Stimulated activated memory B cell treated with anti-CD40 and anti-IgM and Interleukin-4, amounts not matched to agents 10 μg/mL and 1 μg/mL and 100 μg/mL, for 72 hours (primary cell): Measurements from ENCODE around the gene ATRN.
"Not testable (repeated sequence)": the region's sequence is repeated elsewhere in the genome, so short reads cannot be mapped to it uniquely, and the experiment has no call there.

ENCODE experiments used
- ATAC-seq: fragments of 150-1000 bp; cut with Tn5 transposase; 2 replicates; pipeline ENCODE4 v1.10.0; 2021
- H3K27ac Mint-ChIP-seq: one replicate; pipeline ENCODE4 v1.8.0; 2022; ENCODE audit warnings: mild to moderate bottlenecking, mixed read lengths
- H3K27me3 Mint-ChIP-seq: one replicate; pipeline ENCODE4 v1.8.0; 2022; ENCODE audit warnings: mixed read lengths
- H3K36me3 Mint-ChIP-seq: one replicate; pipeline ENCODE4 v1.8.0; 2022; ENCODE audit warnings: mixed read lengths
- H3K4me1 Mint-ChIP-seq: one replicate; pipeline ENCODE4 v1.8.0; 2022; ENCODE audit warnings: mixed read lengths
- H3K4me3 Mint-ChIP-seq: one replicate; pipeline ENCODE4 v1.8.0; 2022; ENCODE audit warnings: mild to moderate bottlenecking, moderate library complexity, mixed read lengths
- H3K9me3 Mint-ChIP-seq: one replicate; pipeline ENCODE4 v1.8.0; 2022; ENCODE audit warnings: mixed read lengths

Gene ATRN

GRCh38 chr20:3521852-3522740 lies 51.3 kb downstream of the ATRN start:
- Mint-ChIP-seq H3K4me1 (no peaks in the 10 kb centered on the region), H3K4me3 (no peak overlapping the region), H3K9me3 (peaks cover 29% of the 10 kb centered on the region), H3K27ac (no peak overlapping the region), H3K36me3 (peaks cover 40% of the 10 kb centered on the region), H3K27me3 (no peaks in the 10 kb centered on the region)
- ATAC-seq = no peak

- Mint-ChIP-seq H3K36me3 (peaks cover 33% of the 10 kb centered on the region), H3K9me3 (peaks cover 26% of the 10 kb centered on the region)
- H3K4me3 Mint-ChIP-seq, H3K4me1 Mint-ChIP-seq, H3K27ac Mint-ChIP-seq, H3K27me3 Mint-ChIP-seq, ATAC-seq: not testable (repeated sequence)
Measured at GRCh38 chr20:3524696-3525095, 53.9 kb downstream of the ATRN start.

- ATAC-seq = no peak
- Mint-ChIP-seq H3K4me1 (no peaks in the 10 kb centered on the region), H3K27ac (no peak overlapping the region), H3K4me3 (no peak overlapping the region), H3K9me3 (no peaks in the 10 kb centered on the region), H3K36me3 (peaks cover 7% of the 10 kb centered on the region), H3K27me3 (no peaks in the 10 kb centered on the region)
Measured at GRCh38 chr20:3532089-3532615, 61.3 kb downstream of the ATRN start.

GRCh38 chr20:3537733-3538132 lies 66.9 kb downstream of the ATRN start:
- H3K36me3 Mint-ChIP-seq = peaks cover 41% of the 10 kb centered on the region
- H3K27ac Mint-ChIP-seq, H3K9me3 Mint-ChIP-seq, H3K27me3 Mint-ChIP-seq, ATAC-seq, H3K4me3 Mint-ChIP-seq: not testable (repeated sequence)
- peaks cover 11% of the 10 kb centered on the region for H3K4me1 Mint-ChIP-seq

GRCh38 chr20:3539311-3540107 lies 68.7 kb downstream of the ATRN start:
- Mint-ChIP-seq H3K27me3 (no peaks in the 10 kb centered on the region), H3K4me1 (peaks cover 11% of the 10 kb centered on the region), H3K27ac (no peak overlapping the region), H3K36me3 (peaks cover 40% of the 10 kb centered on the region), H3K9me3 (no peaks in the 10 kb centered on the region), H3K4me3 (no peak overlapping the region)
- no peak for ATAC-seq

- H3K9me3 Mint-ChIP-seq = no peaks in the 10 kb centered on the region
- peaks cover 54% of the 10 kb centered on the region for H3K36me3 Mint-ChIP-seq
- H3K4me3 Mint-ChIP-seq = no peak overlapping the region
- no peak for ATAC-seq
- H3K27ac Mint-ChIP-seq = no peak overlapping the region
- peaks cover 11% of the 10 kb centered on the region for H3K4me1 Mint-ChIP-seq
- no peaks in the 10 kb centered on the region for H3K27me3 Mint-ChIP-seq
Measured at GRCh38 chr20:3541887-3542721, 71.3 kb downstream of the ATRN start.

GRCh38 chr20:3543901-3544507 lies 73.2 kb downstream of the ATRN start:
- Mint-ChIP-seq H3K4me3 (no peak overlapping the region), H3K27me3 (no peaks in the 10 kb centered on the region), H3K27ac (no peak overlapping the region), H3K36me3 (peaks cover 58% of the 10 kb centered on the region), H3K4me1 (peaks cover 4% of the 10 kb centered on the region), H3K9me3 (no peaks in the 10 kb centered on the region)
- no peak for ATAC-seq

- ATAC-seq = no peak
- no peak overlapping the region for H3K4me3 Mint-ChIP-seq
- H3K27ac Mint-ChIP-seq = no peak overlapping the region
- H3K27me3 Mint-ChIP-seq = no peaks in the 10 kb centered on the region
- no peaks in the 10 kb centered on the region for H3K9me3 Mint-ChIP-seq
- no peaks in the 10 kb centered on the region for H3K4me1 Mint-ChIP-seq
- H3K36me3 Mint-ChIP-seq = peaks cover 55% of the 10 kb centered on the region
Measured at GRCh38 chr20:3545401-3545925, 74.6 kb downstream of the ATRN start.

GRCh38 chr20:3547906-3548305 lies 77.1 kb downstream of the ATRN start:
- H3K27me3 Mint-ChIP-seq = no peaks in the 10 kb centered on the region
- no peaks in the 10 kb centered on the region for H3K9me3 Mint-ChIP-seq
- no peak overlapping the region for H3K4me3 Mint-ChIP-seq
- H3K27ac Mint-ChIP-seq = no peak overlapping the region
- no peak for ATAC-seq
- H3K4me1 Mint-ChIP-seq = no peaks in the 10 kb centered on the region
- peaks cover 60% of the 10 kb centered on the region for H3K36me3 Mint-ChIP-seq

- no peaks in the 10 kb centered on the region for H3K9me3 Mint-ChIP-seq
- H3K36me3 Mint-ChIP-seq = peaks cover 68% of the 10 kb centered on the region
- no peak overlapping the region for H3K27ac Mint-ChIP-seq
- no peaks in the 10 kb centered on the region for H3K4me1 Mint-ChIP-seq
- H3K4me3 Mint-ChIP-seq = no peak overlapping the region
- H3K27me3 Mint-ChIP-seq = no peaks in the 10 kb centered on the region
- ATAC-seq = no peak
Measured at GRCh38 chr20:3550837-3551236, 80.0 kb downstream of the ATRN start.

- ATAC-seq = no peak
- Mint-ChIP-seq H3K36me3 (peaks cover 68% of the 10 kb centered on the region), H3K4me1 (no peaks in the 10 kb centered on the region), H3K4me3 (no peak overlapping the region), H3K27me3 (no peaks in the 10 kb centered on the region), H3K27ac (no peak overlapping the region), H3K9me3 (no peaks in the 10 kb centered on the region)
Measured at GRCh38 chr20:3551681-3552434, 81.0 kb downstream of the ATRN start.

- no peaks in the 10 kb centered on the region for H3K4me1 Mint-ChIP-seq
- ATAC-seq = no peak
- H3K27ac Mint-ChIP-seq = no peak overlapping the region
- no peaks in the 10 kb centered on the region for H3K9me3 Mint-ChIP-seq
- no peaks in the 10 kb centered on the region for H3K27me3 Mint-ChIP-seq
- peaks cover 61% of the 10 kb centered on the region for H3K36me3 Mint-ChIP-seq
- no peak overlapping the region for H3K4me3 Mint-ChIP-seq
Measured at GRCh38 chr20:3553663-3554062, 82.8 kb downstream of the ATRN start.

- no peaks in the 10 kb centered on the region for H3K27me3 Mint-ChIP-seq
- no peak overlapping the region for H3K27ac Mint-ChIP-seq
- H3K9me3 Mint-ChIP-seq = no peaks in the 10 kb centered on the region
- H3K4me3 Mint-ChIP-seq = no peak overlapping the region
- peaks cover 12% of the 10 kb centered on the region for H3K4me1 Mint-ChIP-seq
- no peak for ATAC-seq
- H3K36me3 Mint-ChIP-seq = peaks cover 46% of the 10 kb centered on the region
Measured at GRCh38 chr20:3557237-3557785, 86.5 kb downstream of the ATRN start.

- peaks cover 42% of the 10 kb centered on the region for H3K36me3 Mint-ChIP-seq
- H3K9me3 Mint-ChIP-seq = no peaks in the 10 kb centered on the region
- no peaks in the 10 kb centered on the region for H3K27me3 Mint-ChIP-seq
- no peak overlapping the region for H3K27ac Mint-ChIP-seq
- no peak for ATAC-seq
- H3K4me1 Mint-ChIP-seq = peaks cover 12% of the 10 kb centered on the region
- H3K4me3 Mint-ChIP-seq = no peak overlapping the region
Measured at GRCh38 chr20:3559231-3559630, 88.4 kb downstream of the ATRN start.
